DND-41 (cell line): ENCODE data around the gene AFF3.

Experiments used
- CTCF ChIP-seq: IDR thresholded peaks from 2 replicates; pipeline ENCODE4 v1.5.1; 2012; ENCODE audit warnings: borderline replicate concordance, low read length, moderate library complexity, mild to moderate bottlenecking; ENCODE audit not compliant: poor library complexity, severe bottlenecking; ENCODE audit errors: extremely low read depth
- EZH2 ChIP-seq: IDR thresholded peaks from 3 replicates; pipeline ENCODE4 v1.6.1; 2012; ENCODE audit warnings: borderline replicate concordance, low read depth, mild to moderate bottlenecking, moderate library complexity, low read length, inconsistent platforms; ENCODE audit not compliant: severe bottlenecking

- TF ChIP-seq CTCF (no peak), EZH2 (no peak)
Observed at GRCh38 chr2:99772591-99773331, 369.6 kb downstream of the AFF3 start.
